ENCODE measurements around the gene LAG3. TPM values are rescaled to one million over a fixed set of nuclear protein-coding genes. Genes with fewer than 3 reads are reported as not detected.

LAG3 gene
- total and polyA plus RNA-seq, 2 experiments from 2014 or later, result 3.7 to 4.7 TPM

GRCh38 chr12:6765634-6766581 lies 6.4 kb upstream of the LAG3 start, which contains the start of gene PTMS:
Gene PTMS (plus strand): TSS chr12:6766363. CDS start chr12:6766706, 343 bp downstream.
- no peaks in the 10 kb centered on the region; the same call in 1 of the 3 replicates for H3K9me3 Mint-ChIP-seq
- peaks cover 36% of the 10 kb centered on the region for H3F3A ChIP-seq (replicated peaks; ENCODE audit: low read depth)
- TF ChIP-seq STAT1 (IDR thresholded peaks at IDR 0.05; ENCODE audit: unreplicated experiment), result no peak
- TF ChIP-seq EZH2phosphoT487 (IDR thresholded peaks at IDR 0.05; ENCODE audit: unreplicated experiment), result no peak
- no peak for TF ChIP-seq ZNF462 (CRISPR knock-in tag; IDR thresholded peaks at IDR 0.05)
- no peak for TF ChIP-seq REST (IDR thresholded peaks at IDR 0.05; ENCODE audit: unreplicated experiment)
- no peak for TF ChIP-seq JUNB (IDR thresholded peaks at IDR 0.05; ENCODE audit: unreplicated experiment)
- peak; percentile 84 for TF ChIP-seq POLR2AphosphoS5 (IDR thresholded peaks at IDR 0.05; ENCODE audit: low read depth)
- TF ChIP-seq ZNF331 (CRISPR knock-in tag; IDR thresholded peaks at IDR 0.05; ENCODE audit: low read depth), result no peak
- TF ChIP-seq ETS1 (IDR thresholded peaks at IDR 0.05), result no peak
- peaks cover 10% of the 10 kb centered on the region for H3K36me3 Mint-ChIP-seq (ENCODE audit: low read depth)
- ATAC-seq (peak; percentile 8), DNase-seq (ENCODE audit: low spot score) (peak; percentile 94)
- peak within 1 kb of the TSS; percentile 99 for H3K4me2 ChIP-seq
- H3K9me2 ChIP-seq (ENCODE audit: insufficient read depth), result peaks cover 13% of the 10 kb centered on the region
- peaks cover 34% of the 10 kb centered on the region for H3K27me3 Mint-ChIP-seq (ENCODE audit: insufficient read depth, low read depth, poor library complexity)
- H3K27ac Mint-ChIP-seq, result peak within 1 kb of the TSS; percentile 83
- peak within 1 kb of the TSS; percentile 89 for H3K4me3 Mint-ChIP-seq
- peaks cover 39% of the 10 kb centered on the region for H3K4me1 ChIP-seq (ENCODE audit: insufficient read depth)
- H3K79me2 ChIP-seq (replicated peaks; ENCODE audit: insufficient read depth), result peaks cover 20% of the 10 kb centered on the region
- H3K4me1 Mint-ChIP-seq, result peaks cover 59% of the 10 kb centered on the region
- H3K27ac ChIP-seq (ENCODE audit: low read depth), result peak within 1 kb of the TSS; percentile 97
- peak within 1 kb of the TSS; percentile 98 for H3K4me3 ChIP-seq
- peak within 1 kb of the TSS; percentile 63; the same call in 1 of the 2 replicates for H2AFZ ChIP-seq
- H3K36me3 ChIP-seq (ENCODE audit: insufficient read depth), result no peaks in the 10 kb centered on the region
- H4K20me1 ChIP-seq (replicated peaks; ENCODE audit: insufficient read depth), result peaks cover 17% of the 10 kb centered on the region
- peaks cover 12% of the 10 kb centered on the region; the same call in 1 of the 2 replicates for H3K27me3 ChIP-seq (ENCODE audit: insufficient read depth)
